Measurements from ENCODE around the gene UBE2G2. TPM values are rescaled to one million over a fixed set of nuclear protein-coding genes. Genes with fewer than 3 reads are reported as not detected.

UBE2G2 gene
- total and polyA plus RNA-seq, 4 donors, result 27.4 to 83.5 (median 40.9) TPM

GRCh38 chr21:44813727-44814126 lies 12.1 kb upstream of the UBE2G2 start (continued):
- TF ChIP-seq, protein P1, sequence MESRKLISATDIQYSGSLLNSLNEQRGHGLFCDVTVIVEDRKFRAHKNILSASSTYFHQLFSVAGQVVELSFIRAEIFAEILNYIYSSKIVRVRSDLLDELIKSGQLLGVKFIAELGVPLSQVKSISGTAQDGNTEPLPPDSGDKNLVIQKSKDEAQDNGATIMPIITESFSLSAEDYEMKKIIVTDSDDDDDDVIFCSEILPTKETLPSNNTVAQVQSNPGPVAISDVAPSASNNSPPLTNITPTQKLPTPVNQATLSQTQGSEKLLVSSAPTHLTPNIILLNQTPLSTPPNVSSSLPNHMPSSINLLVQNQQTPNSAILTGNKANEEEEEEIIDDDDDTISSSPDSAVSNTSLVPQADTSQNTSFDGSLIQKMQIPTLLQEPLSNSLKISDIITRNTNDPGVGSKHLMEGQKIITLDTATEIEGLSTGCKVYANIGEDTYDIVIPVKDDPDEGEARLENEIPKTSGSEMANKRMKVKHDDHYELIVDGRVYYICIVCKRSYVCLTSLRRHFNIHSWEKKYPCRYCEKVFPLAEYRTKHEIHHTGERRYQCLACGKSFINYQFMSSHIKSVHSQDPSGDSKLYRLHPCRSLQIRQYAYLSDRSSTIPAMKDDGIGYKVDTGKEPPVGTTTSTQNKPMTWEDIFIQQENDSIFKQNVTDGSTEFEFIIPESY (IDR thresholded peaks at IDR 0.05), result no peak
- TF ChIP-seq NR2F2 (IDR thresholded peaks at IDR 0.05) (no peak), EGR1 (IDR thresholded peaks at IDR 0.05; ENCODE audit: low read depth in 2 of 2) (no peak), GABPA (IDR thresholded peaks at IDR 0.05 in 1 of 2, conservative IDR thresholded peaks at IDR 0.05 in 1 of 2) (no peak)

- 97% methylated on average over 10 of the region's 10 CpGs for WGBS
Observed at GRCh38 chr21:44813149-44813548, 11.5 kb upstream of the UBE2G2 start.

DNA sequence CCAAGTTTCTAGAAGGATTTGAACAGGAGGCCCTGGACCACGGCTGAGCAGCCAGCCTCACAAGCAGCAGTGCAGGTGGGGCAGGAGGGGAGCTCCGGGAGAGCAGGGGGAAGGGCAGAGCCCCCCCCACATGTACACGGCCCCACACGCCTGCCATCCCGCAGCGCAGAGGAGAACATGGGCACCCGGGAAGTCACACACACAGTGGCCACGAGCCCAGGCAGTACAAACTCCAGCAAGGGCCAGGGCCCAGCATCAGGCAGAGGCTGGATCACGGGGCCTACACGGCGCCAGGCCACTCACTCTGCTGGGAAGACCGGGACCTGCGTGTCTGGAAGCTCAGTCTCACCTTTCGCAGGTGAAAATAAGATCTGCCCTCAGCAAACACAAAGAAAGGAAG lies 11.0 kb upstream of the UBE2G2 start:
- Histone ChIP-seq H3K4me3 (ENCODE audit: low read depth in 1 of 3, low read length in 3 of 3) (no peak overlapping the region), H3K9me3 (ENCODE audit: control insufficient read depth in 4 of 4, low read length in 3 of 4) (no peaks in the 10 kb centered on the region), H3K27ac (ENCODE audit: low read depth in 1 of 2, low read length in 2 of 2) (no peak overlapping the region), H3K27me3 (ENCODE audit: control insufficient read depth in 4 of 4, insufficient read depth in 4 of 4, low read length in 3 of 4) (no peaks in the 10 kb centered on the region), H3K9ac (ENCODE audit: low read depth in 1 of 2, low read length in 2 of 2) (no peak overlapping the region), H3K4me1 (ENCODE audit: control insufficient read depth in 4 of 4, insufficient read depth in 4 of 4, low read length in 3 of 4) (peaks cover 6 to 14% (median 12%) of the 10 kb centered on the region in 4 donors), H3K36me3 (ENCODE audit: control insufficient read depth in 4 of 4, insufficient read depth in 3 of 4, low read depth in 1 of 4, low read length in 3 of 4) (peaks cover 4 to 30% (median 11%) of the 10 kb centered on the region in 4 donors)
- 90% methylated on average over 14 of the region's 14 CpGs for WGBS
- no peak for DNase-seq (ENCODE audit: low spot score)
- TF ChIP-seq, protein P1 (IDR thresholded peaks at IDR 0.05), result no peak
- no peak for TF ChIP-seq RXRA (IDR thresholded peaks at IDR 0.05)
- no peak for TF ChIP-seq NR2F2 (IDR thresholded peaks at IDR 0.05)
- no peak for TF ChIP-seq ATF3 (IDR thresholded peaks at IDR 0.05)
- no peak for TF ChIP-seq GABPA (IDR thresholded peaks at IDR 0.05 in 1 of 2, conservative IDR thresholded peaks at IDR 0.05 in 1 of 2)
- TF ChIP-seq JUND (IDR thresholded peaks at IDR 0.05), result no peak
- TF ChIP-seq, protein P2, sequence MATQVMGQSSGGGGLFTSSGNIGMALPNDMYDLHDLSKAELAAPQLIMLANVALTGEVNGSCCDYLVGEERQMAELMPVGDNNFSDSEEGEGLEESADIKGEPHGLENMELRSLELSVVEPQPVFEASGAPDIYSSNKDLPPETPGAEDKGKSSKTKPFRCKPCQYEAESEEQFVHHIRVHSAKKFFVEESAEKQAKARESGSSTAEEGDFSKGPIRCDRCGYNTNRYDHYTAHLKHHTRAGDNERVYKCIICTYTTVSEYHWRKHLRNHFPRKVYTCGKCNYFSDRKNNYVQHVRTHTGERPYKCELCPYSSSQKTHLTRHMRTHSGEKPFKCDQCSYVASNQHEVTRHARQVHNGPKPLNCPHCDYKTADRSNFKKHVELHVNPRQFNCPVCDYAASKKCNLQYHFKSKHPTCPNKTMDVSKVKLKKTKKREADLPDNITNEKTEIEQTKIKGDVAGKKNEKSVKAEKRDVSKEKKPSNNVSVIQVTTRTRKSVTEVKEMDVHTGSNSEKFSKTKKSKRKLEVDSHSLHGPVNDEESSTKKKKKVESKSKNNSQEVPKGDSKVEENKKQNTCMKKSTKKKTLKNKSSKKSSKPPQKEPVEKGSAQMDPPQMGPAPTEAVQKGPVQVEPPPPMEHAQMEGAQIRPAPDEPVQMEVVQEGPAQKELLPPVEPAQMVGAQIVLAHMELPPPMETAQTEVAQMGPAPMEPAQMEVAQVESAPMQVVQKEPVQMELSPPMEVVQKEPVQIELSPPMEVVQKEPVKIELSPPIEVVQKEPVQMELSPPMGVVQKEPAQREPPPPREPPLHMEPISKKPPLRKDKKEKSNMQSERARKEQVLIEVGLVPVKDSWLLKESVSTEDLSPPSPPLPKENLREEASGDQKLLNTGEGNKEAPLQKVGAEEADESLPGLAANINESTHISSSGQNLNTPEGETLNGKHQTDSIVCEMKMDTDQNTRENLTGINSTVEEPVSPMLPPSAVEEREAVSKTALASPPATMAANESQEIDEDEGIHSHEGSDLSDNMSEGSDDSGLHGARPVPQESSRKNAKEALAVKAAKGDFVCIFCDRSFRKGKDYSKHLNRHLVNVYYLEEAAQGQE (IDR thresholded peaks at IDR 0.05), result no peak
- TF ChIP-seq RAD21 (IDR thresholded peaks at IDR 0.05), result no peak
- no peak for TF ChIP-seq FOXA1 (IDR thresholded peaks at IDR 0.05)
- no peak for TF ChIP-seq TAF1 (conservative IDR thresholded peaks at IDR 0.05)
- TF ChIP-seq, protein P3, sequence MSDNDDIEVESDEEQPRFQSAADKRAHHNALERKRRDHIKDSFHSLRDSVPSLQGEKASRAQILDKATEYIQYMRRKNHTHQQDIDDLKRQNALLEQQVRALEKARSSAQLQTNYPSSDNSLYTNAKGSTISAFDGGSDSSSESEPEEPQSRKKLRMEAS (IDR thresholded peaks at IDR 0.05), result no peak
- TF ChIP-seq EGR1 (IDR thresholded peaks at IDR 0.05; ENCODE audit: low read depth in 2 of 2), result no peak
- no peak for TF ChIP-seq YY1 (IDR thresholded peaks at IDR 0.05)
- TF ChIP-seq, protein P4, sequence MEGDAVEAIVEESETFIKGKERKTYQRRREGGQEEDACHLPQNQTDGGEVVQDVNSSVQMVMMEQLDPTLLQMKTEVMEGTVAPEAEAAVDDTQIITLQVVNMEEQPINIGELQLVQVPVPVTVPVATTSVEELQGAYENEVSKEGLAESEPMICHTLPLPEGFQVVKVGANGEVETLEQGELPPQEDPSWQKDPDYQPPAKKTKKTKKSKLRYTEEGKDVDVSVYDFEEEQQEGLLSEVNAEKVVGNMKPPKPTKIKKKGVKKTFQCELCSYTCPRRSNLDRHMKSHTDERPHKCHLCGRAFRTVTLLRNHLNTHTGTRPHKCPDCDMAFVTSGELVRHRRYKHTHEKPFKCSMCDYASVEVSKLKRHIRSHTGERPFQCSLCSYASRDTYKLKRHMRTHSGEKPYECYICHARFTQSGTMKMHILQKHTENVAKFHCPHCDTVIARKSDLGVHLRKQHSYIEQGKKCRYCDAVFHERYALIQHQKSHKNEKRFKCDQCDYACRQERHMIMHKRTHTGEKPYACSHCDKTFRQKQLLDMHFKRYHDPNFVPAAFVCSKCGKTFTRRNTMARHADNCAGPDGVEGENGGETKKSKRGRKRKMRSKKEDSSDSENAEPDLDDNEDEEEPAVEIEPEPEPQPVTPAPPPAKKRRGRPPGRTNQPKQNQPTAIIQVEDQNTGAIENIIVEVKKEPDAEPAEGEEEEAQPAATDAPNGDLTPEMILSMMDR (IDR thresholded peaks at IDR 0.05; ENCODE audit: low read depth, low read length, missing input control), result no peak
- no peak for TF ChIP-seq FOXA2 (IDR thresholded peaks at IDR 0.05)
- TF ChIP-seq HNF4G (IDR thresholded peaks at IDR 0.05), result no peak
- TF ChIP-seq HNF4A (conservative IDR thresholded peaks at IDR 0.05), result no peak

More at GRCh38 chr21:44813149-44813548, 11.5 kb upstream of the UBE2G2 start:
- Histone ChIP-seq H3K27ac (ENCODE audit: low read depth in 1 of 2, low read length in 2 of 2) (no peak overlapping the region), H3K4me1 (ENCODE audit: control insufficient read depth in 4 of 4, insufficient read depth in 4 of 4, low read length in 3 of 4) (peaks cover 6 to 14% (median 12%) of the 10 kb centered on the region in 4 donors), H3K9ac (ENCODE audit: low read depth in 1 of 2, low read length in 2 of 2) (no peak overlapping the region), H3K27me3 (ENCODE audit: control insufficient read depth in 4 of 4, insufficient read depth in 4 of 4, low read length in 3 of 4) (no peaks in the 10 kb centered on the region), H3K9me3 (ENCODE audit: control insufficient read depth in 4 of 4, low read length in 3 of 4) (no peaks in the 10 kb centered on the region), H3K4me3 (ENCODE audit: low read depth in 1 of 3, low read length in 3 of 3) (no peak overlapping the region), H3K36me3 (ENCODE audit: control insufficient read depth in 4 of 4, insufficient read depth in 3 of 4, low read depth in 1 of 4, low read length in 3 of 4) (peaks cover 4 to 30% (median 11%) of the 10 kb centered on the region in 4 donors)
- no peak for DNase-seq (ENCODE audit: low spot score)
- TF ChIP-seq TAF1 (conservative IDR thresholded peaks at IDR 0.05), result no peak
